GM23338 (cell line): ENCODE measurements around the gene C2CD5. TPM values are rescaled to one million over a fixed set of nuclear protein-coding genes. Genes with fewer than 3 reads are reported as not detected.
A peak's percentile ranks its signal among the peaks of the same experiment; 100 is the strongest.

ENCODE experiments used
- ATAC-seq: fragments of 200-7000 bp; cut with Tn5 transposase; 3 replicates; pipeline ENCODE4 v1.9.1; 2020
- DNase-seq: peaks from one replicate; pipeline ENCODE4 v3.0.0-alpha.2; 2015; ENCODE audit warnings: low spot score
- H2AFZ ChIP-seq: fragments of 200-600 bp; sonication (generic); 2 replicates; pipeline ENCODE4 v1.8.0; 2016; ENCODE audit warnings: antibody characterized with exemption, mild to moderate bottlenecking, moderate library complexity
- H3F3A ChIP-seq: fragments of 200-600 bp; sonication (generic); replicated peaks from 2 replicates; pipeline ENCODE4 v1.8.0; 2017; ENCODE audit warnings: antibody characterized with exemption, mixed run types, low read depth
- H3K27ac ChIP-seq: fragments of 200-600 bp; sonication (generic); 2 replicates; pipeline ENCODE4 v1.6.1; 2016; ENCODE audit warnings: low read depth
- H3K27me3 ChIP-seq: fragments of 200-600 bp; sonication (generic); 2 replicates; pipeline ENCODE4 v1.8.0; 2016; ENCODE audit warnings: mild to moderate bottlenecking, mixed run types, moderate library complexity; ENCODE audit not compliant: insufficient read depth
- H3K36me3 ChIP-seq: fragments of 200-600 bp; sonication (generic); 2 replicates; pipeline ENCODE4 v1.8.0; 2016; ENCODE audit warnings: mild to moderate bottlenecking; ENCODE audit not compliant: insufficient read depth
- H3K4me1 ChIP-seq: fragments of 200-600 bp; sonication (generic); 2 replicates; pipeline ENCODE4 v1.8.0; 2016; ENCODE audit warnings: mild to moderate bottlenecking, moderate library complexity; ENCODE audit not compliant: insufficient read depth
- H3K4me2 ChIP-seq: fragments of 200-600 bp; sonication (generic); 2 replicates; pipeline ENCODE4 v1.7.1; 2017; ENCODE audit warnings: mixed run types
- H3K4me3 ChIP-seq: fragments of 200-600 bp; sonication (generic); 2 replicates; pipeline ENCODE4 v1.6.1; 2016; ENCODE audit warnings: mixed run types
- H3K79me2 ChIP-seq: fragments of 200-600 bp; sonication (generic); replicated peaks from 2 replicates; pipeline ENCODE4 v1.8.0; 2017; ENCODE audit warnings: mild to moderate bottlenecking; ENCODE audit not compliant: insufficient read depth
- H3K9me2 ChIP-seq: fragments of 200-600 bp; sonication (generic); 2 replicates; pipeline ENCODE4 v1.8.0; 2017; ENCODE audit not compliant: insufficient read depth
- H4K20me1 ChIP-seq: fragments of 200-600 bp; sonication (generic); replicated peaks from 2 replicates; pipeline ENCODE4 v1.8.0; 2017; ENCODE audit warnings: mild to moderate bottlenecking; ENCODE audit not compliant: insufficient read depth
- H3K27ac Mint-ChIP-seq: 2 replicates; pipeline ENCODE4 v1.8.0; 2020; ENCODE audit warnings: inconsistent platforms, mild to moderate bottlenecking, moderate library complexity, mixed read lengths
- H3K27me3 Mint-ChIP-seq: 3 replicates; pipeline ENCODE4 v1.8.0; 2022; ENCODE audit warnings: low read depth, mild to moderate bottlenecking, moderate library complexity, mixed read lengths, inconsistent platforms; ENCODE audit not compliant: insufficient read depth, poor library complexity
- H3K36me3 Mint-ChIP-seq: 3 replicates; pipeline ENCODE4 v1.8.0; 2021; ENCODE audit warnings: low read depth, mild to moderate bottlenecking, inconsistent platforms, moderate library complexity, mixed read lengths
- H3K4me1 Mint-ChIP-seq: 3 replicates; pipeline ENCODE4 v1.8.0; 2020; ENCODE audit warnings: mild to moderate bottlenecking, inconsistent platforms, mixed read lengths
- H3K4me3 Mint-ChIP-seq: 3 replicates; pipeline ENCODE4 v1.8.0; 2021; ENCODE audit warnings: moderate library complexity, mild to moderate bottlenecking, inconsistent platforms, mixed read lengths
- H3K9me3 Mint-ChIP-seq: 3 replicates; pipeline ENCODE4 v1.8.0; 2020; ENCODE audit warnings: moderate library complexity, mild to moderate bottlenecking, inconsistent platforms, mixed read lengths
- CREB1 ChIP-seq: fragments of 250-450 bp; sonication (Bioruptor Pico); IDR thresholded peaks from 2 replicates; pipeline ENCODE4 v1.5.0; 2020; ENCODE audit warnings: low read depth, mild to moderate bottlenecking, moderate library complexity
- EZH2phosphoT487 ChIP-seq: fragments of 200-600 bp; sonication (generic); IDR thresholded peaks from one replicate; pipeline ENCODE4 v1.8.1; 2018; ENCODE audit warnings: antibody characterized with exemption; ENCODE audit not compliant: unreplicated experiment
- NANOG ChIP-seq: IDR thresholded peaks from 2 replicates; pipeline ENCODE4 v1.6.1; 2016; ENCODE audit warnings: antibody characterized with exemption, borderline replicate concordance
- POLR2AphosphoS5 ChIP-seq: IDR thresholded peaks from 2 replicates; pipeline ENCODE4 v1.6.1; 2016; ENCODE audit warnings: antibody characterized with exemption, low read depth
- REST ChIP-seq: IDR thresholded peaks from one replicate; pipeline ENCODE4 v1.6.1; 2018; ENCODE audit warnings: antibody characterized with exemption; ENCODE audit not compliant: unreplicated experiment
- STAT1 ChIP-seq: IDR thresholded peaks from one replicate; pipeline ENCODE4 v1.6.1; 2016; ENCODE audit warnings: antibody characterized with exemption; ENCODE audit not compliant: unreplicated experiment
- ZNF114 ChIP-seq: fragments of 250-450 bp; sonication (Bioruptor Pico); IDR thresholded peaks from 2 replicates; pipeline ENCODE4 v1.5.0; 2020; ENCODE audit warnings: mild to moderate bottlenecking, moderate library complexity
- ZNF331 ChIP-seq: fragments of 250-450 bp; sonication (Bioruptor Pico); IDR thresholded peaks from 2 replicates; pipeline ENCODE4 v1.5.0; 2020; ENCODE audit warnings: low read depth, mild to moderate bottlenecking, moderate library complexity
- polyA plus RNA-seq: library from polyadenylated mRNA; unstranded; fragments of >200 nt; fragmentation: Nextera tagmentation; extraction: Ambion mirVana; gene quantifications from 2 replicates; pipeline ENCODE4 v1.2.1, GENCODE V29; 2016
- total RNA-seq: library from RNA; depleted of rRNA; stranded (reverse); fragments of >200 nt; shearing (Covaris generic); gene quantifications from 2 replicates; pipeline ENCODE4 v1.2.3, GENCODE V29; 2014
- TF ChIP-seq, protein P1 (sequence below): IDR thresholded peaks from 2 replicates; pipeline ENCODE4 v1.6.1; 2016; ENCODE audit warnings: antibody characterized with exemption
- TF ChIP-seq, protein P2 (sequence below), 2 experiments: fragments of 200-600 bp in 1 of 2; sonication (generic) in 1 of 2; conservative IDR thresholded peaks; 2 replicates each; pipeline versions ENCODE4 v1.5.1 to v1.6.1; 2016 to 2017; ENCODE audit warnings: antibody characterized with exemption in 2 of 2, low read depth in 2 of 2, mild to moderate bottlenecking in 2 of 2, moderate library complexity in 1 of 2

Gene C2CD5
- total and polyA plus RNA-seq, 2 experiments from 2014 or later = 22.0 to 68.6 TPM

DNA sequence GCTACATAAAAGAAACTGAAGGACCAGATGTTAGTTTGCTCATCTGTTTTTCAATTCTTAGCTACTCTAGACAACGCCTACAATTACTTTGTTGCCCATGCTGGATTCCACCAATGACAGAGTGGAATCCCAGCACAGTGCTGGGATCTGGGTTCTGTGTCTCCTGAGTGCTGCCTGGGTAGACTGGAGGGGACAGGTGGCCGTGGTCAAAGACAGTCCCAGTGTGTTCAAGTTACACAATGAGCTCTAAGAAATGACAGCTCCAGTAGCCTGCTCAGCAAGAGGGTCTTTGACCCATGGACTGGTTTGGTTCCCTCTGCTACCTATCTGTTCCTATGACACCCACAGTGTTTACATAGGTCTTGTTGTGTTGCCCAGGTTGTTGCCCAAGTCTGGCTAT is 38.5 kb downstream of the C2CD5 start (continued):
- TF ChIP-seq, protein P1, sequence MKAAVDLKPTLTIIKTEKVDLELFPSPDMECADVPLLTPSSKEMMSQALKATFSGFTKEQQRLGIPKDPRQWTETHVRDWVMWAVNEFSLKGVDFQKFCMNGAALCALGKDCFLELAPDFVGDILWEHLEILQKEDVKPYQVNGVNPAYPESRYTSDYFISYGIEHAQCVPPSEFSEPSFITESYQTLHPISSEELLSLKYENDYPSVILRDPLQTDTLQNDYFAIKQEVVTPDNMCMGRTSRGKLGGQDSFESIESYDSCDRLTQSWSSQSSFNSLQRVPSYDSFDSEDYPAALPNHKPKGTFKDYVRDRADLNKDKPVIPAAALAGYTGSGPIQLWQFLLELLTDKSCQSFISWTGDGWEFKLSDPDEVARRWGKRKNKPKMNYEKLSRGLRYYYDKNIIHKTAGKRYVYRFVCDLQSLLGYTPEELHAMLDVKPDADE = no peak
- TF ChIP-seq REST = no peak

- H3K4me1 Mint-ChIP-seq = peaks cover 14% of the 10 kb centered on the region
- H3K27me3 Mint-ChIP-seq = no peaks in the 10 kb centered on the region
- no peak overlapping the region for H3K4me3 Mint-ChIP-seq
- Histone ChIP-seq H4K20me1 (no peaks in the 10 kb centered on the region), H3K27ac (no peak overlapping the region), H3K4me1 (peaks cover 8% of the 10 kb centered on the region; the same call in 1 of the 2 replicates), H3F3A (no peaks in the 10 kb centered on the region), H2AFZ (no peak overlapping the region), H3K9me2 (no peaks in the 10 kb centered on the region), H3K36me3 (no peaks in the 10 kb centered on the region), H3K4me2 (no peak overlapping the region), H3K27me3 (no peaks in the 10 kb centered on the region), H3K79me2 (no peaks in the 10 kb centered on the region), H3K4me3 (no peak overlapping the region)
- H3K9me3 Mint-ChIP-seq = no peaks in the 10 kb centered on the region
- DNase-seq = no peak
- no peak for ATAC-seq
- H3K27ac Mint-ChIP-seq = peak overlapping the region; percentile 70
- no peaks in the 10 kb centered on the region; the same call in 2 of the 3 replicates for H3K36me3 Mint-ChIP-seq
- TF ChIP-seq ZNF331 (no peak), NANOG (no peak), CREB1 (CRISPR knock-in tag) (no peak), POLR2AphosphoS5 (no peak), ZNF114 (CRISPR knock-in tag) (no peak), EZH2phosphoT487 (no peak), REST (no peak), STAT1 (no peak)
- TF ChIP-seq, protein P2, sequence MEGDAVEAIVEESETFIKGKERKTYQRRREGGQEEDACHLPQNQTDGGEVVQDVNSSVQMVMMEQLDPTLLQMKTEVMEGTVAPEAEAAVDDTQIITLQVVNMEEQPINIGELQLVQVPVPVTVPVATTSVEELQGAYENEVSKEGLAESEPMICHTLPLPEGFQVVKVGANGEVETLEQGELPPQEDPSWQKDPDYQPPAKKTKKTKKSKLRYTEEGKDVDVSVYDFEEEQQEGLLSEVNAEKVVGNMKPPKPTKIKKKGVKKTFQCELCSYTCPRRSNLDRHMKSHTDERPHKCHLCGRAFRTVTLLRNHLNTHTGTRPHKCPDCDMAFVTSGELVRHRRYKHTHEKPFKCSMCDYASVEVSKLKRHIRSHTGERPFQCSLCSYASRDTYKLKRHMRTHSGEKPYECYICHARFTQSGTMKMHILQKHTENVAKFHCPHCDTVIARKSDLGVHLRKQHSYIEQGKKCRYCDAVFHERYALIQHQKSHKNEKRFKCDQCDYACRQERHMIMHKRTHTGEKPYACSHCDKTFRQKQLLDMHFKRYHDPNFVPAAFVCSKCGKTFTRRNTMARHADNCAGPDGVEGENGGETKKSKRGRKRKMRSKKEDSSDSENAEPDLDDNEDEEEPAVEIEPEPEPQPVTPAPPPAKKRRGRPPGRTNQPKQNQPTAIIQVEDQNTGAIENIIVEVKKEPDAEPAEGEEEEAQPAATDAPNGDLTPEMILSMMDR (conservative IDR thresholded peaks at IDR 0.05; ENCODE audit: low read depth in 2 of 2) = no peak
- TF ChIP-seq, protein P1 = no peak
These were observed 44.2 kb downstream of the C2CD5 start for GRCh38 chr12:22500100-22500499.
